ENCODE measurements around the gene ZNF273.
"Not testable (repeated sequence)": the region's sequence is repeated elsewhere in the genome, so short reads cannot be mapped to it uniquely, and the experiment has no call there.

GRCh38 chr7:64950673-64951072 is 47.6 kb downstream of the ZNF273 start:
- TF ChIP-seq CTCF (IDR thresholded peaks at IDR 0.05); ZFX (IDR thresholded peaks at IDR 0.05; ENCODE audit: borderline replicate concordance): not testable (repeated sequence)

Data from 22Rv1 (cell line).